ENCODE results near the gene DNAH14. TPM values are rescaled to one million over a fixed set of nuclear protein-coding genes. Genes with fewer than 3 reads are reported as not detected.

DNAH14 gene
- total and polyA plus RNA-seq, 2 of the 8 experiments (the other 6 are each of a cell fraction or from before 2014, with no cell fraction given): 8.4 to 40.7 TPM

- WGBS, 2 experiments (ENCODE audit: extremely low coverage in 1 of 2, insufficient coverage in 1 of 2, insufficient read length in 1 of 2, insufficient replicate concordance in 2 of 2, low coverage in 1 of 2, low lambda C conversion rate in 2 of 2, missing lambda C conversion rate in 1 of 2): 93% methylated on average over 11 of the region's 11 CpGs; no CpG with 5 or more reads in 1 of the 2 experiments
- Histone ChIP-seq H2AFZ (ENCODE audit: low read length) (no peak overlapping the region), H4K91ac (replicated peaks; ENCODE audit: insufficient read length, low read length) (no peak overlapping the region), H3K27me3 (replicated peaks in 1 of 4; ENCODE audit: control insufficient read depth in 3 of 4, extremely low read depth in 1 of 4, insufficient read depth in 3 of 4, low read length in 3 of 4) (no peaks in the 10 kb centered on the region), H3K4me3 (ENCODE audit: extremely low read depth in 1 of 4, insufficient read depth in 2 of 4, low read depth in 3 of 4, low read length in 4 of 4) (no peak overlapping the region), H2AK5ac (ENCODE audit: low read depth, low read length) (no peak overlapping the region), H3K9me3 (ENCODE audit: insufficient read depth in 2 of 2, low read depth in 1 of 2, low read length in 1 of 2) (no peaks in the 10 kb centered on the region), H3K23me2 (ENCODE audit: low read depth, low read length) (no peaks in the 10 kb centered on the region), H2BK5ac (ENCODE audit: low read depth, low read length) (no peak overlapping the region), H3K36me3 (ENCODE audit: control insufficient read depth in 2 of 4, insufficient read depth in 4 of 4, low read length in 3 of 4) (peaks cover 8 to 47% (median 22%) of the 10 kb centered on the region in 4 experiments; a peak in 7 of 8 replicates), H4K20me1 (replicated peaks in 1 of 2; ENCODE audit: control insufficient read depth in 1 of 2, insufficient read depth in 2 of 2, low read length in 2 of 2) (peaks cover 0 to 5% of the 10 kb centered on the region in 2 experiments), H2BK120ac (replicated peaks; ENCODE audit: low read depth, low read length) (no peak overlapping the region), H4K5ac (ENCODE audit: insufficient read length, low read depth, low read length) (no peak overlapping the region), H3K79me1 (ENCODE audit: low read depth, low read length) (no peaks in the 10 kb centered on the region; the same call in 1 of the 2 replicates), H3K23ac (ENCODE audit: insufficient read length) (no peak overlapping the region), H3K9ac (replicated peaks in 1 of 4; ENCODE audit: extremely low read depth in 1 of 4, low read depth in 3 of 4, low read length in 3 of 4) (no peak overlapping the region), H3K4ac (replicated peaks; ENCODE audit: insufficient read length, low read depth, low read length) (no peak overlapping the region), H2BK15ac (ENCODE audit: low read length) (no peak overlapping the region), H2BK12ac (ENCODE audit: low read depth, low read length) (no peak overlapping the region), H3K79me2 (ENCODE audit: control insufficient read depth in 1 of 2, insufficient read depth in 2 of 2, low read length in 2 of 2) (peaks cover 0 to 3% of the 10 kb centered on the region in 2 experiments; a peak in 1 of 4 replicates), H4K8ac (ENCODE audit: extremely low read depth, insufficient read depth, low read length) (no peak overlapping the region), H3K18ac (ENCODE audit: extremely low read depth, low read length) (no peak overlapping the region), H3K4me1 (replicated peaks in 1 of 4; ENCODE audit: control insufficient read depth in 3 of 4, insufficient read depth in 4 of 4, low read length in 3 of 4) (no peaks in the 10 kb centered on the region), H3K56ac (replicated peaks; ENCODE audit: insufficient read length, low read depth, low read length) (no peak overlapping the region), H3K14ac (ENCODE audit: insufficient read length) (no peak overlapping the region), H2BK20ac (ENCODE audit: low read length) (no peak overlapping the region), H3K4me2 (ENCODE audit: insufficient read depth in 1 of 2, low read depth in 2 of 2, low read length in 2 of 2) (no peak overlapping the region), H3K27ac (ENCODE audit: low read depth, low read length) (no peak overlapping the region)
- FAIRE-seq: no peak
- TF ChIP-seq BRCA1 (IDR thresholded peaks at IDR 0.05; ENCODE audit: low read depth, low read length): no peak
- DNase-seq (ENCODE audit: low read depth in 1 of 2, low spot score in 2 of 2): no peak
- ChIA-PET POLR2A (ENCODE audit: partially characterized antibody) (no interaction called here), CTCF (ENCODE audit: partially characterized antibody) (interaction anchor here (0.7 to 4.1 kb wide), 4 partner anchors 10 to 34 kb away, joined by 3 to 17 read pairs (median 3); partner anchors contain the start of gene LBR)
Measured at GRCh38 chr1:225415967-225416745, 486.7 kb downstream of the DNAH14 start.

Data from H1 (cell line).